Lower lobe of right lung (tissue), 2 donors: ENCODE results near the gene ASIC2. TPM values are rescaled to one million over a fixed set of nuclear protein-coding genes. Genes with fewer than 3 reads are reported as not detected.

Source experiments
- ATAC-seq, 2 donors: fragments of 200-7000 bp; cut with Tn5 transposase; one replicate each; pipeline ENCODE4 v1.9.1; 2020 to 2022; ENCODE audit warnings: mild to moderate bottlenecking in 2 of 2, moderate library complexity in 2 of 2
- DNase-seq: peaks from one replicate; pipeline ENCODE4 v3.0.0-alpha.2; 2020
- H3K27ac ChIP-seq: fragments of 200-600 bp; one replicate; pipeline ENCODE4 v1.8.0; 2022
- H3K27me3 ChIP-seq: fragments of 200-600 bp; one replicate; pipeline ENCODE4 v1.8.0; 2022; ENCODE audit warnings: low read depth
- H3K36me3 ChIP-seq: fragments of 200-600 bp; one replicate; pipeline ENCODE4 v1.8.0; 2022; ENCODE audit warnings: mild to moderate bottlenecking
- H3K4me1 ChIP-seq: fragments of 200-600 bp; one replicate; pipeline ENCODE4 v1.8.0; 2022
- H3K4me3 ChIP-seq: fragments of 200-600 bp; one replicate; pipeline ENCODE4 v1.8.0; 2022; ENCODE audit warnings: mild to moderate bottlenecking
- H3K9me3 ChIP-seq: fragments of 200-600 bp; one replicate; pipeline ENCODE4 v1.8.0; 2022
- CTCF ChIP-seq: fragments of 200-600 bp; IDR thresholded peaks from one replicate; pipeline ENCODE4 v1.8.0; 2022; ENCODE audit warnings: antibody characterized with exemption, mild to moderate bottlenecking
- intact Hi-C: fragments of 100-400 bp; cut with DNase I; formaldehyde crosslinking; loops from one replicate; pipeline ENCODE4 v1.11.0; 2022
- total RNA-seq: library from RNA; stranded (reverse); fragmentation: NEBNext Ultra II Directional; extraction: Animal tissue kit (Norgen Biotek cat#: 25700); gene quantifications from one replicate; pipeline ENCODE4 v1.2.1, GENCODE V29; 2021
- donor health status: DM: no; HTN: yes; CAD: no; lungs with severe emphysema.

Gene ASIC2
- total RNA-seq, 1 donor from 2014 or later, result not detected

GRCh38 chr17:33310296-33310695 lies 17.2 kb upstream of the ASIC2 start:
- TF ChIP-seq CTCF, result no peak
- ATAC-seq (no peak), DNase-seq (no peak)
- Histone ChIP-seq H3K9me3 (no peaks in the 10 kb centered on the region), H3K27ac (no peak overlapping the region), H3K4me3 (no peak overlapping the region), H3K36me3 (no peaks in the 10 kb centered on the region), H3K27me3 (peaks cover 13% of the 10 kb centered on the region), H3K4me1 (no peaks in the 10 kb centered on the region)
- intact Hi-C loops, result no loop called here

- ATAC-seq (no peak), DNase-seq (no peak)
- no peak overlapping the region for H3K27ac ChIP-seq
- no peak for TF ChIP-seq CTCF
- no peaks in the 10 kb centered on the region for H3K36me3 ChIP-seq
- H3K27me3 ChIP-seq, result peaks cover 8% of the 10 kb centered on the region
- intact Hi-C loops, result no loop called here
- H3K4me3 ChIP-seq, result no peak overlapping the region
- no peaks in the 10 kb centered on the region for H3K9me3 ChIP-seq
- H3K4me1 ChIP-seq, result no peaks in the 10 kb centered on the region
Measured at GRCh38 chr17:33303254-33303653, 10.2 kb upstream of the ASIC2 start.

GRCh38 chr17:33302394-33302793 lies 9.3 kb upstream of the ASIC2 start:
- Histone ChIP-seq H3K4me1 (no peaks in the 10 kb centered on the region), H3K36me3 (no peaks in the 10 kb centered on the region), H3K4me3 (no peak overlapping the region), H3K9me3 (no peaks in the 10 kb centered on the region), H3K27ac (no peak overlapping the region), H3K27me3 (peaks cover 8% of the 10 kb centered on the region)
- no peak for TF ChIP-seq CTCF
- intact Hi-C loops, result no loop called here
- no peak for ATAC-seq
- DNase-seq, result no peak

- TF ChIP-seq CTCF, result no peak
- no peak for DNase-seq
- Histone ChIP-seq H3K9me3 (no peaks in the 10 kb centered on the region), H3K27me3 (peaks cover 14% of the 10 kb centered on the region), H3K4me1 (no peaks in the 10 kb centered on the region), H3K27ac (no peak overlapping the region), H3K4me3 (no peak overlapping the region), H3K36me3 (no peaks in the 10 kb centered on the region)
- intact Hi-C loops, result no loop called here
- no peak for ATAC-seq
Measured at GRCh38 chr17:33300241-33300640, 7.1 kb upstream of the ASIC2 start.

GRCh38 chr17:33299115-33299514 lies 6.0 kb upstream of the ASIC2 start:
- Histone ChIP-seq H3K9me3 (no peaks in the 10 kb centered on the region), H3K4me3 (no peak overlapping the region), H3K27ac (no peak overlapping the region), H3K36me3 (no peaks in the 10 kb centered on the region), H3K27me3 (peaks cover 24% of the 10 kb centered on the region), H3K4me1 (no peaks in the 10 kb centered on the region)
- DNase-seq (no peak), ATAC-seq (no peak)
- no peak for TF ChIP-seq CTCF
- intact Hi-C loops, result no loop called here

- peaks cover 38% of the 10 kb centered on the region for H3K27me3 ChIP-seq
- H3K36me3 ChIP-seq, result no peaks in the 10 kb centered on the region
- H3K9me3 ChIP-seq, result no peaks in the 10 kb centered on the region
- no peak overlapping the region for H3K27ac ChIP-seq
- no peak for TF ChIP-seq CTCF
- DNase-seq (no peak), ATAC-seq (no peak)
- H3K4me3 ChIP-seq, result no peak overlapping the region
- peaks cover 2% of the 10 kb centered on the region for H3K4me1 ChIP-seq
- intact Hi-C loops, result no loop called here
Measured at GRCh38 chr17:33297643-33298042, 4.5 kb upstream of the ASIC2 start.
